Chondrocyte (in vitro differentiated cells): Measurements from ENCODE around the gene GUCY2C. TPM values are rescaled to one million over a fixed set of nuclear protein-coding genes. Genes with fewer than 3 reads are reported as not detected.

Experiments
- DNase-seq: peaks from one replicate; pipeline ENCODE4 v3.0.0; 2021; ENCODE audit warnings: mixed read lengths, low spot score
- H3K27ac Mint-ChIP-seq: one replicate; pipeline ENCODE4 v1.8.0; 2021; ENCODE audit warnings: mild to moderate bottlenecking, moderate library complexity, mixed read lengths; ENCODE audit not compliant: unreplicated experiment
- H3K27me3 Mint-ChIP-seq: 2 replicates; pipeline ENCODE4 v1.8.0; 2021; ENCODE audit warnings: low read depth, mixed read lengths
- H3K36me3 Mint-ChIP-seq: 2 replicates; pipeline ENCODE4 v1.8.0; 2021; ENCODE audit warnings: low read depth, mixed read lengths
- H3K4me1 Mint-ChIP-seq: 2 replicates; pipeline ENCODE4 v1.8.0; 2021; ENCODE audit warnings: low read depth, mild to moderate bottlenecking, mixed read lengths
- H3K4me3 Mint-ChIP-seq: one replicate; pipeline ENCODE4 v1.8.0; 2021; ENCODE audit warnings: mild to moderate bottlenecking, moderate library complexity, mixed read lengths; ENCODE audit not compliant: unreplicated experiment
- H3K9me3 Mint-ChIP-seq: 2 replicates; pipeline ENCODE4 v1.8.0; 2021; ENCODE audit warnings: low read depth, mixed read lengths
- total RNA-seq: library from RNA; stranded (reverse); gene quantifications from 3 replicates; pipeline ENCODE4 v1.2.1, GENCODE V29; 2021
- TF ChIP-seq, protein P1 (sequence below): fragments of 200-600 bp; sonication (generic); IDR thresholded peaks from 2 replicates; pipeline ENCODE4 v1.5.0; 2021; ENCODE audit warnings: antibody characterized with exemption, mild to moderate bottlenecking, moderate library complexity

Gene GUCY2C
- total RNA-seq, 1 donor from 2014 or later, result not detected

DNA sequence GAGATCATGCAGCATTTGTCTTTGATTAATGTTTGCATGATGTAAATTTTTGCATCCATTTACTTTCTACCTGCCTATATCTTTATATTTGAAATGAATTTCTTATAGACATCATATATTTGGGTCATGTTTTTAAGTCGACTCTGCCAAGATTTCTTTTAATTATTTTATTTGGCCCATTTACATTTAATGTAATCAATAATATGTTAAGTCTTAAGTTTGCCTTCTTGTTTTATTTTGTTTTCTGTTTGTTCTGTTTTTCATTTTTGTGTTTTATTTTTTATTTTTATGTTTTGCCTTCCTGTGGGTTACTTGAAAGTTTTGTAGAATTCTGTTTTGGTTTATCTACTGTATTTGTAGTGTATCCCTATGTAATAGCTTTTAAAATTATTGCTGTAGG lies 33.2 kb upstream of the GUCY2C start:
- no peak overlapping the region for H3K4me3 Mint-ChIP-seq
- H3K27ac Mint-ChIP-seq, result no peak overlapping the region
- no peak for DNase-seq
- H3K36me3 Mint-ChIP-seq, result peaks cover 8% of the 10 kb centered on the region
- TF ChIP-seq, protein P1, sequence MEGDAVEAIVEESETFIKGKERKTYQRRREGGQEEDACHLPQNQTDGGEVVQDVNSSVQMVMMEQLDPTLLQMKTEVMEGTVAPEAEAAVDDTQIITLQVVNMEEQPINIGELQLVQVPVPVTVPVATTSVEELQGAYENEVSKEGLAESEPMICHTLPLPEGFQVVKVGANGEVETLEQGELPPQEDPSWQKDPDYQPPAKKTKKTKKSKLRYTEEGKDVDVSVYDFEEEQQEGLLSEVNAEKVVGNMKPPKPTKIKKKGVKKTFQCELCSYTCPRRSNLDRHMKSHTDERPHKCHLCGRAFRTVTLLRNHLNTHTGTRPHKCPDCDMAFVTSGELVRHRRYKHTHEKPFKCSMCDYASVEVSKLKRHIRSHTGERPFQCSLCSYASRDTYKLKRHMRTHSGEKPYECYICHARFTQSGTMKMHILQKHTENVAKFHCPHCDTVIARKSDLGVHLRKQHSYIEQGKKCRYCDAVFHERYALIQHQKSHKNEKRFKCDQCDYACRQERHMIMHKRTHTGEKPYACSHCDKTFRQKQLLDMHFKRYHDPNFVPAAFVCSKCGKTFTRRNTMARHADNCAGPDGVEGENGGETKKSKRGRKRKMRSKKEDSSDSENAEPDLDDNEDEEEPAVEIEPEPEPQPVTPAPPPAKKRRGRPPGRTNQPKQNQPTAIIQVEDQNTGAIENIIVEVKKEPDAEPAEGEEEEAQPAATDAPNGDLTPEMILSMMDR, result no peak
- H3K9me3 Mint-ChIP-seq, result peaks cover 28% of the 10 kb centered on the region
- H3K4me1 Mint-ChIP-seq, result no peaks in the 10 kb centered on the region
- H3K27me3 Mint-ChIP-seq, result peaks cover 3% of the 10 kb centered on the region

DNA sequence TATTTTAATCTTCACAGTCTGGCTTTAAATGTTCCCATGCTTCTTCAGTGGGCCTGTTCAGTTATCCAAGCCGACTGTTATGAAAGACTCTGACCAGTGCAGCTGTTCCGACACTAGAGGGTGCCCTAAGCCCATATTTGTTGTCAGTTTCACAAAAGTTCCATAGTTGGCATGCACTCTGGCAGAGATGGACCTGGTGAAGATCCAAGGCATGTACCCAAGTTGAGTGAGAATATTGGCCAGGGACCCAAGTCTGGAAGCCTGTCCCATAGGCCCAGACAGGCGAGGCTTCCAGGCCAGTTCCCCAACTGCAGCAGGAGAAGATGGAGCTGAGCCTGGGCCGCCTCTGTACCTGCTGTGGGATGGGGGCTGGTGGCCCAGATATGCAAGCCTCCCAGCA lies 27.4 kb upstream of the GUCY2C start:
- Mint-ChIP-seq H3K9me3 (peaks cover 21% of the 10 kb centered on the region), H3K36me3 (peaks cover 2% of the 10 kb centered on the region), H3K4me3 (no peak overlapping the region), H3K4me1 (no peaks in the 10 kb centered on the region), H3K27me3 (peaks cover 8% of the 10 kb centered on the region), H3K27ac (no peak overlapping the region)
- no peak for DNase-seq
- TF ChIP-seq, protein P1, result peak; percentile 78

DNA sequence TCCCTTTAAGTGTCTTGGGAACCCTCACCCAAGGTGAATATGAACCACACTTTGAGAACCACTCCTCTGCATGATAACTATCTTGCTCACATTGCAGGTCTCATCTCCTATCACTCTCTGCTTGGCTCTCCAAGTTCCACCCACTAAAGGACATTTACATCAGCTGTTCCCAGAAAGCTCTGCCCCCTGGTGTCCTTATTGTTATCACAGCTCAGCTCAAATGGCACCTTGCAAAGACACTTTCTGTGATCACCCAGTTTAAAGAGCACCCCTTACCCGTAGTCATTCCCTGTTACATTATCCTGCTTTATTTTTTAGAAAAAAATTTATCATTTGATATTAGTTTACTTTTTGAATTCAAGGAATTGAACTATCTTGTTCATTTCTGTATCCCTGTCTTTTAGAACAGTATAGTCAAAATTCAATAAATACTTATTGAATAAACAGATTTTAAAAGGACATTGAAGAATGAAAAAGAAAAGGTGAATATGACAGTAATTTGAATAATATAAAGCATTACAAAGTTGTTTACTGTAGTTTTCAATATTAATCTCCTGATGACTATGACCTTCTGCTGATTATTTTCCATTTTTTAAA lies 20.5 kb upstream of the GUCY2C start:
- DNase-seq, result no peak
- Mint-ChIP-seq H3K27me3 (peaks cover 8% of the 10 kb centered on the region), H3K36me3 (no peaks in the 10 kb centered on the region), H3K9me3 (no peaks in the 10 kb centered on the region), H3K27ac (no peak overlapping the region), H3K4me3 (no peak overlapping the region), H3K4me1 (no peaks in the 10 kb centered on the region)
- TF ChIP-seq, protein P1, result peak; percentile 76

DNA sequence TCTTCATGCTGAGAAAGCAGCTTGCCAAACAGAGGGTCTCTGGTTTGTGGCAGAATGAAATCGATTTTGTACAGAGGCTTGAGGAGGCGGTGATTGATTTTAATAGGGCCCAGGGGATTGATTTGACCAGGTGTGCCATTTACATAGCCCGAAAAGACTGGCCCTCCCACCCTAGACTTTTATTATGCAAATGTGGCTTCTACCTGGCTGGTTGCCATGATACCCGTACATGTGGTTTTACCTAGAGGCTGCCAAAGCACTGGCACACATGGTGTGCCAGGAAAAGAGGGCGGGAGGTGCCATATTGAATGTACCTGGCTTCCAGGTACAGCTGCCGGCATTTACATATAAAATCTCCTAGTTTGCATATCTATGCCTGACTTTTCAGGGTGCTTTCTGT lies 18.0 kb upstream of the GUCY2C start:
- no peak for DNase-seq
- Mint-ChIP-seq H3K27ac (no peak overlapping the region), H3K4me1 (no peaks in the 10 kb centered on the region), H3K27me3 (peaks cover 9% of the 10 kb centered on the region), H3K36me3 (no peaks in the 10 kb centered on the region), H3K9me3 (no peaks in the 10 kb centered on the region), H3K4me3 (no peak overlapping the region)
- TF ChIP-seq, protein P1, result no peak

DNA sequence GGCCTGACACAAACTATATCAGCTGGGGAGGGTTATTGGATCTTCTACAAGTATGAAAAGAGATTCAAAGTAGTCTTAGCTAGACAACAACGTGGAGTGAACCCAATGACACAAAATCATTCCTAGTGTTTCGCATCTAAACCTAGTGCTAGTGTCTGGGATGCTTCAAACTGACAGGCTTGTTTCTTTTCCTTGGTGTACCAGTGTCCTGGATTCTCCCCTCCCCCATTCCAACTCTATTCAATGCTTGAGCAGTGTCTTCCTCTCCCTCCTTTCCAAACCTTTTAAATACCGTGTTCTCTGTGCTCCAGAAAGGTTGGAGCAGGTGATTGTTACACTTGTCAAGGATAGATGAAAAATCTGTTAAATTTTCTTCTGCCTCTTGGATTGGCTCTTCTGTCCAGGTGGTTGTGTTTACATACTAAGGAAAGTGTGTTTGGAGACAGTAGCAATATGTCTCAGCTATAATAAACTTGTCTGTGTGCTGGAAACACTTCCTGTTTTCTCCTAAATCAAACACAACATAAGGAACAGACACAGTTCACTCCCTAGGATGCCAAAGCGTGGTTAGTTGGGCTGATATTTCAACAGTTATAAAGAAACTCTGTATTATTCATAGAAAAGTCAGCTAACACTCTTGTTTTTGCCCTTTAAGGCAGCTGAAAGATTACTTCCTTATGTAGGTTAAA lies 14.4 kb upstream of the GUCY2C start:
- H3K27me3 Mint-ChIP-seq, result peaks cover 24% of the 10 kb centered on the region
- no peak overlapping the region for H3K4me3 Mint-ChIP-seq
- DNase-seq, result no peak
- H3K36me3 Mint-ChIP-seq, result peaks cover 3% of the 10 kb centered on the region
- TF ChIP-seq, protein P1, result no peak
- H3K9me3 Mint-ChIP-seq, result no peaks in the 10 kb centered on the region
- H3K4me1 Mint-ChIP-seq, result no peaks in the 10 kb centered on the region
- no peak overlapping the region for H3K27ac Mint-ChIP-seq
